Activated CD4-positive, alpha-beta T cell treated with anti-CD3 and anti-CD28 coated beads for 4 hours (primary cell): Measurements from ENCODE around the gene RPS2.
"Not testable (repeated sequence)": the region's sequence is repeated elsewhere in the genome, so short reads cannot be mapped to it uniquely, and the experiment has no call there.

ENCODE experiments used
- DNase-seq, 2 donors: peaks; one replicate each; pipeline ENCODE4 v3.0.0-alpha.2; 2020

The RPS2 gene

GRCh38 chr16:1962161-1963153, 2.2 kb downstream of the RPS2 start:
- DNase-seq = not testable (repeated sequence)

GRCh38 chr16:1961651-1962067, 3.0 kb downstream of the RPS2 start:
- no peak for DNase-seq

GRCh38 chr16:1960665-1961630, 3.7 kb downstream of the RPS2 start:
- DNase-seq = peak in 1 of 2 donors; percentile 40

- peak; percentile 87 to 90 for DNase-seq
These were observed 5.2 kb downstream of the RPS2 start, which contains the start of gene NDUFB10 for GRCh38 chr16:1959269-1960039. TSS of gene NDUFB10 (plus strand) at chr16:1959538. CDS start at chr16:1959625, 87 bp downstream.

GRCh38 chr16:1958715-1959268, 5.8 kb downstream of the RPS2 start:
- DNase-seq = no peak

GRCh38 chr16:1958143-1958491, 6.5 kb downstream of the RPS2 start:
- not testable (repeated sequence) for DNase-seq

GRCh38 chr16:1957434-1958142, 7.0 kb downstream of the RPS2 start:
- DNase-seq = not testable (repeated sequence)

- no peak for DNase-seq
These were observed 10.9 kb downstream of the RPS2 start for GRCh38 chr16:1953734-1954133.

GRCh38 chr16:1950559-1950958, 14.1 kb downstream of the RPS2 start:
- DNase-seq = no peak

GRCh38 chr16:1950047-1950446, 14.6 kb downstream of the RPS2 start:
- DNase-seq = no peak

GRCh38 chr16:1949507-1949906, 15.1 kb downstream of the RPS2 start:
- no peak for DNase-seq

- no peak for DNase-seq
These were observed 17.3 kb downstream of the RPS2 start for GRCh38 chr16:1947369-1947670.

- no peak for DNase-seq
These were observed 17.9 kb downstream of the RPS2 start for GRCh38 chr16:1946495-1947368.

- no peak for DNase-seq
These were observed 18.9 kb downstream of the RPS2 start for GRCh38 chr16:1945559-1946391.

GRCh38 chr16:1944612-1945199, 19.9 kb downstream of the RPS2 start:
- no peak for DNase-seq

GRCh38 chr16:1942810-1943726, 21.6 kb downstream of the RPS2 start, which contains the start of gene MSRB1:
TSS of gene MSRB1 (minus strand) at chr16:1943199. CDS start at chr16:1943156, 43 bp downstream.
- DNase-seq = peak; percentile 99 to 100

GRCh38 chr16:1942047-1942809, 22.4 kb downstream of the RPS2 start:
- DNase-seq = no peak
